HT-29 (cell line): ENCODE results near the gene HSBP1L1. TPM values are rescaled to one million over a fixed set of nuclear protein-coding genes. Genes with fewer than 3 reads are reported as not detected.
"Not testable (repeated sequence)": the region's sequence is repeated elsewhere in the genome, so short reads cannot be mapped to it uniquely, and the experiment has no call there.

ENCODE experiments used
- DNase-seq: peaks from one replicate; pipeline ENCODE4 v3.0.0-alpha.2; 2015; ENCODE audit warnings: low spot score
- total RNA-seq: library from RNA; depleted of rRNA; stranded (reverse); fragments of >200 nt; shearing (Covaris generic); gene quantifications from 2 replicates; pipeline ENCODE4 v1.2.3, GENCODE V29; 2014

The HSBP1L1 gene
- total RNA-seq, 1 experiment from 2014 or later, result 43.6 TPM

DNA sequence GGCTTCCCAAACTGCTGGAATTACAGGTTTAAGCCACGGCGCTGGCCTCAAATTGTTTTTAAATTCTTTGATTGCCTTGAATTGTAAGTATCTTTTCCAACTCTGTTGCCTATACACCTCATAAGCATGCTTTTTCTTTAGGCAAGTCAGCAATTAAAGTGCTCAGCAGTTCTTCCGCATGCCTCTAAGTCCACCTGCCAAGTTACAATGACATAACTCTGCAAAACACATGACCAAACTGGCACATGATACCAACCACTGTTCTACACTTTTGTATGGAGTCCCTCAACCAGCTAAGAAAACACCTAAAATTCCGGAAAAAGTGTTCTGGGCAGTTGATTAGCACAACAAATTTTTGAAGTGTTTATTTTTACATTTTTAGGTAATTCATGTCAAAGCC is 18.8 kb downstream of the HSBP1L1 start:
- no peak for DNase-seq

DNA sequence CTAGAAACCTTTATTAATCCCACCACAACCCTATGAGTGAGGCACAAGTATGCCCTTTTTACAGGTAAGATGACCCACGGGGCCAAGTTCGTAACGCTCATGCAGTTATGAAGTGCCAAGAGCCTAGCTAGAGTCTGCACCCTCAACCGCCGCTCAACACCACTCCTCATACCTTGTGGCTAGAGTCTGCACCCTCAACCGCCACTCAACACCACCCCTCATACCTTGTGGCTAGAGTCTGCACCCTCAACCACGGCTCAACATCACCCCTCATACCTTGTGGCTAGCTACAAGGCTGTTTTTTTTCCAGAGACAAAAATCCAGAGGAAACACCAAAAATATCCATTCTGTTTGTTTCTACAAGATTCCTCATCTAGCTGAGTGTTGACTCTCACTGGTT is 19.4 kb downstream of the HSBP1L1 start:
- no peak for DNase-seq

DNA sequence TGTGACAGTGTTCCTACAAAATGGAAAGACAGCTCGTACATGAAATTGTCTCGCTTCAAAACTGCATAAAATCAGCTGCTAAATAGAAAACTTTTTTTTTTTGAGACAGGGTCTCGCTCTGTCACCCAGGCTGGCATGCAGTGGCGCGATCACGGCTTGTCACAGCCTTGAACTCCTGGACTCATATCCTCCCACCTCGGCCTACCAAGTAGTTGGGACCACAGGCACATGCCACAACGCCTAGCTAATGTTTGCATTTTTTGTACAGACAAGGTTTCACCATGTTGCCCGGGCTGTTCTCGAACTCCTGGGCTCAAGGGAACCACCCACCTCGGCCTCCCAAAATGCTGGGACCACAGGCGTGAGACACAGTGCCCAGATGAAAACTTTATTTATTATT is 20.7 kb downstream of the HSBP1L1 start:
- DNase-seq, result no peak

DNA sequence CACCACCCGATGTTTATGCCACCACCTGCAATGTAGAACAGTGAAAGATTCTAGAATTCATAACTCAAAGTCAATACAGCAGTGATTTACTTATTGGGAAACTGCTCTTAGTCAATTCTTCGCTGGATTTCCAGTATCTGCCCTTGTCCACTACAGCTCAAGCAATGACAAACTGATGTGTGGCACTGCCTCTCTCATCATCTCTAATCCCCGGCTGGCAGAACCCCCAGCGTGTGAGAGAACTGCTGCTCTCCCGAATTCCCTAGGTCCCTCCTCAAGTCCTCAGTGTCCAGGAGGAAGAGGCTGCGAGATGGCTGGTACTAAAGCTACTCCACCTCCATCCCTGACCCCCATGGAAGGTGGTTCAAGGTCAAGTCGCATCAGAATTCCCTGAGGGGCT is 22.3 kb downstream of the HSBP1L1 start:
- DNase-seq, result no peak

DNA sequence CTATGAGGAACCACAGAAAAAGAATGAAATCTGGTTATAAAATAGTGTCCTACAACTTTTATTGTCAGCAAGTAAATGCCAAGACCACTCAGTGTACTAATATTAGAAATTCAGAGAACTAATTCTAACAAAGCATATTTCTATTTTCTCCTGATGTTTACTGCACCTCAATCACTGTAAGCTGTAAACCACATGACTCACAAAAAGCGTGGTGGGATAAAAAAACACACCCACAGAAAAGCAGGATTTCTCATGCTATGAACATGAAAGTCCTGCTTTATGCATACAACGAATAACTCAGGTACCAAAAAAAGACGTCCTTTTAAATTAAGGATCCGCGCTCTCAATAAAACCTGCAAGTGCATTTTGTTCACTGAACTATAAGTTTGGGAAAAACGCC is 23.1 kb downstream of the HSBP1L1 start:
- DNase-seq, result no peak

DNA sequence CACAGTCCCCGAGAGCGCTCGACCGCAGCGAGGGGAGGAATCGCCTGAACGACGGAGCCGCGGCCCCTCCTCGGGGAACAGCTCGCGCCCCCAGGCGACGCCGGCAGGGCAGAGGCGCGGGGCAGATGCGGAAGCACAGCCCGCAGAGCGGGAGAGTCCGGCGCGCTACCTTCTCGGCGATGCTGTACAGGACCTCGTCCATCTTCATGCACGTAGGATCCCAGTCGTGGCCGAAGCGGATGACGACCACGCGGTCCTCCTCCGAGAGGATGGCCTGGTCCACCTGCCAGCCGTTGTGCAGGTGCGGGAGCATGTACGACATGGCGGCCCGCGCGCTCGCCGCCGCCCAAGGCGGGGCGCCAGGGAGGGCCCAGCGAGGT is 23.6 kb downstream of the HSBP1L1 start:
- DNase-seq, result peak; percentile 19

DNA sequence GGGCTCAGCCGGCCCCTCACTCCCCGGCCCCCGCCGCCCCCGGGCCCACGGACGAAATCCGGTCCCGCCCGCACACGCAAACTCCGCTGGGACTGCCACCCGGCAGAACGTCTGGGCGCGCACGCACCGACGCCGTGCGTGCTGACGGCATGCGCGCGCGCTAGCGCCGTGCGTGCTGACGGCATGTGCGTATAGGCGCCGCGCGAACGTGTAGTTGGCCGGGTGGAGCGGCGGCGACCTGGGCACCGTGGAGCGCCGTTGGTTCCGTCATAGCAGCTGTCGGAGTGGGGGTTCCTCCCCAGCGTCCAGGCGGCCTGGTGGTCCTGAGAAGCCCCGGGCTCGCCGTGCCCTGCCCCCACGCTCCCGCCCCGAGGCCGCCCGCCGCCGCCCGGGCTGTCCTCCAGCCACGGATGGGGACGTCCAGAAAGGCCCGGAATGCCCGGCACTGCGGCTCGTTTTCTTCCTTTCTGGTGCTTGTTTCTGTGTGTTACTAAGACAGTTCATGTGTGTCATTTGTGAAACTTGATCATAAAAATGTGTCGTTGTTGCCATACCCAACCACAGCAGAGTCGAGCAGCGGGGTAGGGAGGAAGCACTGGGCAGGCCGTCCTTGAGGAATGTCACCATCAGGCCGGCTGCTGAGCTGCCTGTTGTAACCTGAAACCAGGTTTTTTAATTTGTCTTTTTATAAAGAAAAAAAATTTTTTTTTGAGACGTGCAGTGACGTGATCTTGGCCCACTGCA is 24.2 kb downstream of the HSBP1L1 start, which contains the start of gene TXNL4A:
Gene TXNL4A, minus strand, starts transcription at position 113 of the 744 bp plus-strand sequence. CDS start 171 bp downstream, outside the sequence.
- DNase-seq, result peak; percentile 77

DNA sequence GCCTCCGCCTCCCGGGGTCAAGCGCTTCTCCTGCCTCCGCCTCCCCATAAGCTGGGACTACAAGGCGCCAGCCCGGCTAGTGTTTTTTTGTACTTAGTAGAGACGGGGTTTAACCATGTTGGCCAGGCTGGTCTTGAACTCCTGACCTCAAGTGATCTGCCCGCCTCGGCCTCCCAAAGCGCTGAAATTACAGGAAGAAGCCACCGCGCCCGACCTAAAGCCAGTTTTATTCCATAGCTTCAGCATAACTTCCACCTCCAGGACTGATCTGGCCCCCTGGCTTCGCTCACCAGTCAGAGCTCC is 24.7 kb downstream of the HSBP1L1 start:
- DNase-seq, result no peak

DNA sequence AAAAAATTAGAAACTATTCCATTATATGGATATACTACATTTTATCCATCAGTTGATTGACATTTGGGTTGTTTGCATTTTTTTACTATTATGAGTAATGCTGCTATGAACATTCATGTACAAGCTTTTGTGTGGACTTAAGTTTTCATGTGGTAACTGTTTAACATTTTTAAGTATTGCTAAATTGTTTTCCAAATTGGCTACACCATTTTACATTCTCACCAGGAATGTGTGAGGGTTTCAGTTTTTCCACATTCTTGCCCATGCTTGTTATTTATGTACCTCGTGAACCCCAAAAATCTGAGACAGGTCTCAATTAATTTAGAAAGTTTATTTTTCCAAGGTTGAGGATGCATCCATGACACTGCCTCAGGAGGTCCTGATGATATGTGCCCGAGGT is 27.1 kb downstream of the HSBP1L1 start:
- no peak for DNase-seq

DNA sequence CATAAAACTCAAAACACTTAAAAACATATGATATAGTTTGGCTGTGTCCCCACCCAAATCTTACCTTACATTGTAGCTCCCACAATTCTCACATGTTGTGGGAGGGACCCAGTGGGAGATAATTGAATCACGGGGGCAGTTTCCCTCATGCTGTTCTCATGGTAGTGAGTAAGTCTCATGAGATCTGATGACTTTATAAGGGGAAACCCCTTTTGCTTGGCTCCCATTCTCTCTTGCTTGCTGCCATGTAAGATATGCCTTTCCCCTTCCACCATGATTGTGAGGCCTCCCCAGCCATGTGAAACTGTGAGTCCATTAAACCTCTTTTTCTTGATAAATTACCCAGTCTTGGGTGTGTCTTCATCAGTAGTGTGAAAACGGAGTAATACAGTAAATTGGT is 35.3 kb downstream of the HSBP1L1 start:
- not testable (repeated sequence) for DNase-seq

DNA sequence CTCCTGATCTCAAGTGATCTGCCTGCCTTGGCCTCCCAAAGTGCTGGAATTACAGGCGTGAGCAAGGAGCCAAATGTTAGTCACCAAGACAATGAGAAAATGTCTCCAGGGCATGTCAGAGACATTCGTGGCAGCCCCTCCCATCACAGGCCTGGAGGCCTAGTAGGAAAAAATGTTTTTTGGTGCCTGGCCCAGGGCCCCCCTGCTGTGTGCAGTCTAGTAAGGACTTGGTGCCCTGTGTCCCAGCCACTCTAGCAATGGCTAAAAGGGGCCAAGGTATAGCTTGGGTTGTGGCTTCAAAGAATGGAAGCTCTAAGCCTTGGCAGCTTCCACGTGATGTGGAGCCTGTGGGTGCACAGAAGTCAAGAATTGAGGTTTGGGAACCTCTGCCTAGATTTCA is 36.4 kb downstream of the HSBP1L1 start:
- no peak for DNase-seq

DNA sequence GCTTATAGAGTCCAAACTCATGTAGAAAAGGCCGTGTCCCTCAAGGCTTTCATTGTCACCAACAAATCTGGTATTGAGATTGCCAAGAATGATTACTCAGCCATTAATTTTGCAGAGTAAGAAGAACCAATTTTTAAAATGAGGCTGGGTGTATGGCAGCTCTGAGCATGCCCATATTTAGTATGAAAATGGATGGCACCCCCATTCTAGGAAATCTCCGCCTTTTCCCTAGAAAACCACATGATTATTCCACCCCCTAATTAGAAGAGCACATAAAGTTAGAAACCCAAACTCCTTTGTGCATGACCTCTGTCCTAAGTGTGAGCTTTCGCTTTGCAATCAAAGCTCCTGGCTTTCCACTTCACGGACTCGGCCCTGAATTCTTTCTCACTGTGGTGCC is 38.0 kb downstream of the HSBP1L1 start:
- DNase-seq, result no peak

DNA sequence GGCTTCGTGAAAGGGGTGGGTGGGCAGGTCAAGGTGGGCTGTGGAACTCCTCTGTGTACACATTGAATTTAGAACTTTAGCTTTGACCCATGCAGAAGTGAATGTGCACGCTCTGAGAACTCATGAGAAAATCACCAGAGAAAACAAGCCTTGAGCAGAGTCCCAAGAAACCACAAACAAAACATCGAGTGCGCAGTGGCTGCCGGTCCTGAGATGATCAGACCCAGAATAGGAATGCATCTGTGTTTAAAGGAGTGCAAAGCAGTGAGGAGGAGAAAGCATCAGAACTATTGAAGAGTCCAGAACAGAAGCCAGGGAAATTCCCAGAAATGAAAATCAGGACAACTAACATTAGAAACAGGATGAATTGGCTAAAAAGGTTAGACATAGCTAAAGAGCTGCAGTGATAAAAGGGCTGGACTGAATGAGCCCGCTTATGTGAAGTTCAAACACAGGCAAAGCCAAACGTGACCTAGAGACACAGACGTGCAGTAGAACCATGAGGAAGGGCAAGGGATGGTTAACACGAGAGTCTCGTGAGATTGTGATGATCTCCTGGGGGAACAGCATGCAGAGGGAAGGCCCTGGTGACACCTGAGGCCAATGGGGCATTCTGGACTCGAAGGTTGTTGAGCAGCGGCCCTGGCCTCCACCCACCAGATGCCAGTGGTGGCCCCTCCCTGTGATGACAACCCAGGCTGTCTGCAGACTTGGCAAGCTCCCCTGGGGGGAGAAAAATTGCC is 40.3 kb downstream of the HSBP1L1 start:
- DNase-seq, result no peak

DNA sequence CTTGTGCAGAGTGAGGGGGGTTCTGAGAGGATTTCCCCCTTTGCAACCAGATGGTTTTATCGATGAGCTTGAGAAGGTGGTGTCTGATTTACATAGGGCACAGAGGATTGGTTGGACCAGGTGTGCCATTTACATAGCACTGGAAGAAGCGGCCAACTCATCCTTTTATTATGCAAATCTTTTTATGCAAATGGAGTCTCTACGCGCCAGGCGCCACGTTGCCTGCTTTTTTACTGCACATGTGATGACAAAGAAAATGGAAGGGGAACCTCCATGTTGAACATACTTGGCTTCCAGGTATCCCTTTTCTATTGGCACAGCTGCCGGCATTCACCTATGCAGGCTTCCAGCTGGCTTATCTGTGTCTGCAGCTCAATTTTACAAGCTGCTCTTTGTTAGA is 42.3 kb downstream of the HSBP1L1 start:
- DNase-seq, result no peak

DNA sequence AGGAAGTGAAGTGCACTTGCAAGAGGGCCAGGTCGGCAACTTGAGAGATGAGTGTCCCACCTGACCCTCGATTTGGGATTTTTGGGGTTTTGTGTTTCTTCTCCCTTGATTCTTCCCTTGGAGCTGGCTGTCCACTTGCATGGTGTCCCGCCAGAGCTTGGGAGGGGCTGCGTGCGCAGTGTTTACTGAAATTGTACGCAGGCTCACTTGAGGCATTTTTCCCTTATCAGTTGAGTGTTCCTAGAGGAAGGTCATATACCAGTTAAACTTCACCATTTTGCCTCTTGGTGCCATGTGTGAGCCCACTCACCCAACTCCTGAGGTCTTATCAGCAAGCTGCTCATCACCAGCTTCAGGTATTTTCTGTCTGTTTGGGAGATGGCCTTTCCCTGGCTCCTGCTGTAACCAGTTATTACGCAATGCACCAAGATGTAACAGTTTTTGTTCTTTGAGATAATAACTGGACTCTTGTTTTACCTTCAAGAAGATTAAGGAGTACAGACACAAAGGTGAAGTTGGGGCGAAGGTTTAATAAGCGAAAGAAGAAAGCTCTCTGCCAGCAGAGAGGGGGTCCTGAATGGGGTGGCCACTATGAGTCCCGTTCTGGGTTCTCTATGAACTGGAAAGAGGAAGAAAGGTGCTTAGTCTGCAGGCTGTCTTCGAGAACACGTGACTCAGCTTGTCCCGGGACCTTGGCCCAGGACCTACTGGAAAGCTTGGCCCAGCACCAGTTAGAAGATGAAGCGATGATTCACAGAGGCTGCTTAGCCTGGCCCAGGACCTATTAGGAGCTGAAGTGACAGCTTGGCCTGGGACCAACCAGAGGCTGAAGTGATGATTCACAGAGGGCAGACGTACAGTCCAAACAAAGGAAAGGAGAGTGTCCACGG is 45.5 kb downstream of the HSBP1L1 start:
- peak; percentile 34 for DNase-seq

DNA sequence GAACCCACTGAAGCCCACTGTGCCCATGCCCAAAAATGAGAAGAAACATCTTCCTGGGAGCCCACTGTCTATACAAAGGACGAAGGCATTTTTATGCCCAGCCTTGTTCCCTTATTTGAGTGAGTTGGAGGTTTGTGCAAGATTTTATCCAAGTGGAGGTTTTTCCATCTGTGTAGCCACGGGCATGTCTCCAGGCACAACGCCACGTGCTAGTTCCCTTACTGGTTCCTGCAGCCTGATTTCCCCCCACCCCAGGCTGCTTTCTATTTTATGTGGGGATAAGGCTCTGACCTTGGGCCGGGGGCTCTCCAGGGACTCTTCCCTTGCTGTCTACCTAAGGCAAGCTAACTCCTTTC is 46.1 kb downstream of the HSBP1L1 start:
- DNase-seq, result no peak

DNA sequence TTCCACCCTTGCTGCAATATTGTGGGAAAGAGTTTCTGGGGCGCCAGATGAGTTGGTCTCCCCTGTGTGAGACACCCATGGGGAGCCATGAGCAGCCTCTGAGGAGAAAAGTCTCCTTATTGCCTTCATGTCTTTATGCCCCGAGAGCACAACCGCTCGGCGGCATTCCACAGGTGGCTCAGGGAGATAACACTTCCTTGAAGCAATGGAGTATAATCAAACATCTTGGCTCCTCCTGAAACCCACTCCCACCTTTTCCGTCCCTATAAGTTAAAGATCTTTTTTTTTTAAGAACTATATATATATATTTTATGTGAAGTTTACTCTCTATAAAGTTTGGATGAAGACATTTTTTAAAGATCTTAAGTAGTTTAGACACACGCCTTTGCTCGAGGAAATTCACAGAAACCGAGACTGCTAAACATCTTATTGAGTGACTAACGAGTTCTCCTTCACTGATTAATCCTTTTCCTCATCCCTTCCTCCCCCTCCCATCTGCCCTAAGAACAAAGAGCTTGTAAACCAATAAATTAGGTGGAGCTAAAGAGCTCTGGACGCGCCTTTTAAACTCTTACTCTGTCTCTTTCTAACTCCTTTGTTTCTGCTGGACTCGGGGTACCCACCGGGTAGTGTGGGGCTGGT is 47.2 kb downstream of the HSBP1L1 start:
- DNase-seq, result not testable (repeated sequence)

DNA sequence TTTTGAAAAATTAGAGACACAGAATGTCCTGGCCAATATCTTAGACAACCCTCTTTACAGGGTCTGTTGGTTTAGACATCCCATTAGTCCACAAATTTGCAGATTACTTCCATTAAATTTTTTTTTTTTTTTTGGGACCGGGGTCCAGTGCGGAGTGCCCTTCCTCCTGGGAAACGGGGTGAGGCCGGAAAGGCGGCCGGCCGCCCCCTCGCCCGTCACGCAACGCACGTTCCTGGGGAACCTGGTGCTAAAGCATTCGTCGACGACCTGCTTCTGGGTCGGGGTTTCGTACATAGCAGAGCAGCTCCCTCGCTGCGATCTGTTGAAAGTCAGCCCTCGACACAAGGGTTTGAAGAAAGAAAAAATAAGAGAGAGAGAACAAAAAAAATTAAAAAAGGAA is 48.3 kb downstream of the HSBP1L1 start:
- no peak for DNase-seq
